H1 (cell line): Measurements from ENCODE around the gene DUOX1. TPM values are rescaled to one million over a fixed set of nuclear protein-coding genes. Genes with fewer than 3 reads are reported as not detected.

Source experiments
- BACH1 ChIP-seq: IDR thresholded peaks from 2 replicates; pipeline ENCODE4 v1.6.1; 2012; ENCODE audit warnings: low read length, improper control_type of control experiment
- HDAC6 ChIP-seq: IDR thresholded peaks from one replicate; pipeline ENCODE4 v1.7.1; 2012; ENCODE audit warnings: low read depth, mild to moderate bottlenecking, inconsistent platforms, low read length, moderate library complexity
- NANOG ChIP-seq: IDR thresholded peaks from 2 replicates; pipeline ENCODE4 v1.6.1; 2011; ENCODE audit warnings: low read length, low read depth, mild to moderate bottlenecking, inconsistent platforms; ENCODE audit not compliant: insufficient read depth, poor library complexity, severe bottlenecking
- POLR2AphosphoS5 ChIP-seq: IDR thresholded peaks from 2 replicates; pipeline ENCODE4 v1.6.1; 2011; ENCODE audit warnings: low read depth, low read length
- RAD21 ChIP-seq, 2 experiments: IDR thresholded peaks in 1 of 2; conservative IDR thresholded peaks in 1 of 2; 2 replicates each; pipeline ENCODE4 v1.6.1; 2011; ENCODE audit warnings: low read depth in 2 of 2, low read length in 2 of 2, improper control_type of control experiment in 1 of 2, inconsistent platforms in 1 of 2, mild to moderate bottlenecking in 1 of 2, moderate library complexity in 1 of 2
- USF2 ChIP-seq: IDR thresholded peaks from 2 replicates; pipeline ENCODE4 v1.6.1; 2011; ENCODE audit warnings: low read length, improper control_type of control experiment
- YY1 ChIP-seq: IDR thresholded peaks from 2 replicates; pipeline ENCODE4 v1.6.1; 2011; ENCODE audit warnings: low read depth, mild to moderate bottlenecking, low read length
- polyA plus RNA-seq, 7 experiments: library from polyadenylated mRNA; depleted of rRNA in 3 of 7; stranded (reverse) in 5 of 7; unstranded in 2 of 7; fragments of >200 nt in 5 of 7; fragments of 200-250 nt in 2 of 7; gene quantifications; 1 replicate in 5 of 7; 2 replicates in 1 of 7; 4 replicates in 1 of 7; pipeline versions ENCODE4 v1.2.1 to v1.2.3, GENCODE V29; 2011 to 2013; ENCODE audit warnings: missing spikeins in 2 of 7, mixed read lengths in 2 of 7
- total RNA-seq: library from RNA; stranded (reverse); fragmentation: NEBNext Ultra II Directional; extraction: Animal tissue kit (Norgen Biotek cat#: 25700); gene quantifications from 2 replicates; pipeline ENCODE4 v1.2.1, GENCODE V29; 2021
- TF ChIP-seq, protein P1 (sequence below): IDR thresholded peaks from 2 replicates; pipeline ENCODE4 v1.6.1; 2012; ENCODE audit warnings: low read length, inconsistent platforms

The DUOX1 gene
- total and polyA plus RNA-seq, 2 of the 8 experiments (the other 6 are each of a cell fraction or from before 2014, with no cell fraction given): 0.84 to 1.4 TPM

DNA sequence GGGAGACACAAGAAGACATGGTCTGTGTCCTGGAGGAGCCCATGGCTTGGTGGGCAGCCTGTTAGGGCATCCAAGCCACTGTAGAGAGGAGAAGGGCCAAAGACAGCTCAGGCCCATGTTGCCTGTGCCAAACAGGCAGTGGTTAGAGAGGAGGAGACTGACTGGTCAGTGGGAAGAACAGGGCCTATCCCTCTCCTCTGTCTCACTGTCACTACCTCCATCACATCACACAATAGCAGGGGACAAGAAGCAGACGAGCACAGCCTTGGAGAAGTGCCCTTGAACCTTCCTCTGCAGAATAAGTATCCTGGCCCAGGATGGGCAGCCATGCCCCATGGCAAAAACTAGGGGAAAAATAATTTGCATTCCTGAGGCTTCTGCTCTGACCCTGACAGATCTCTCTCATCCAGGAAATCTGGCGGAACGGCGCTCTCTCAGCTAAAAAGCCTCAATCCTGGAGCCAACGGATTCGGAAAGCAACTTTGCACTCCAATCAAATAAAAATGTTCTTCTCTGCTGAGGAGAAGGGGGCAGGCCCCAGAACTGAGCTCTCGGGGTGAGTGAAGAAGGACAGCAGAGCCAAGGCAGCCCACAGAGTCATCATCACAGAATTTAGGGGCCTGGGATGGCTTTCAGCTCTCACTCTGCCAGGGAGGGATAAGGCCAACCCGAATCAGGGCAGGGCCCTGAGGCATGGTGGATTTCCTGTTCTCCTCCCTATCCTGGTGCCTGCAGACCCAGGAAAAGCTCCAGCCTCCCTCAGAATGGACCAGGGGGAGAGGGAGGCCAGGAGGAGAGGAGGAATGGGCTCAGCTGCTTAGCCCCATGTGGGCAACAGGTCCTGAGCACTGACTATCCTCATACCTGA lies 56.3 kb downstream of the DUOX1 start (continued):
- no peak for TF ChIP-seq POLR2AphosphoS5
- TF ChIP-seq, protein P1, sequence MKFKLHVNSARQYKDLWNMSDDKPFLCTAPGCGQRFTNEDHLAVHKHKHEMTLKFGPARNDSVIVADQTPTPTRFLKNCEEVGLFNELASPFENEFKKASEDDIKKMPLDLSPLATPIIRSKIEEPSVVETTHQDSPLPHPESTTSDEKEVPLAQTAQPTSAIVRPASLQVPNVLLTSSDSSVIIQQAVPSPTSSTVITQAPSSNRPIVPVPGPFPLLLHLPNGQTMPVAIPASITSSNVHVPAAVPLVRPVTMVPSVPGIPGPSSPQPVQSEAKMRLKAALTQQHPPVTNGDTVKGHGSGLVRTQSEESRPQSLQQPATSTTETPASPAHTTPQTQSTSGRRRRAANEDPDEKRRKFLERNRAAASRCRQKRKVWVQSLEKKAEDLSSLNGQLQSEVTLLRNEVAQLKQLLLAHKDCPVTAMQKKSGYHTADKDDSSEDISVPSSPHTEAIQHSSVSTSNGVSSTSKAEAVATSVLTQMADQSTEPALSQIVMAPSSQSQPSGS: no peak
- no peak for TF ChIP-seq YY1
- TF ChIP-seq BACH1: no peak
- no peak for TF ChIP-seq NANOG
- no peak for TF ChIP-seq USF2
- TF ChIP-seq HDAC6: no peak
- TF ChIP-seq RAD21 (IDR thresholded peaks at IDR 0.05 in 1 of 2, conservative IDR thresholded peaks at IDR 0.05 in 1 of 2; ENCODE audit: low read depth in 2 of 2, low read length in 2 of 2): no peak
